AG08396 (cell line): ENCODE data around the gene CADM4.

Experiments used
- DNase-seq: peaks from one replicate; pipeline ENCODE4 v3.0.0; 2012; ENCODE audit warnings: low spot score, mixed read lengths

The CADM4 gene

DNA sequence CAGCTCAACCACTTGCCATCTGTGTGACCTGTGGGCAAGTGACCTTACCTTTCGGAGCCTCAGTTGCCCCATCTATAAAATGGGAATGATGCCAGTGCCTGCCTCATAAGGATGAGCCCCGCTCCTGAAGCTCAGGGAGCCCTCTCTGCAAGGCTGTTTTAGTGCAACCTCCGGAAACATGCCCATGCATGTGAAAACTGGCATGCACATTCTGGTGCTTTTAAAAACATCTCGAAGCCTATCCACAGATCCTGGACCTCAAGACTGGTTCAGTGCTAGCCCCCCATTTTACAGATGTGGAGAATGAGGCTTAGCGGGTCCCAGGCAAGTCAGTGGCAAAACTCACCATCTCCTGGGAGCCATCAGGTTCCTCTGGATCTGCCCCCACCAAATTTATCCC, 5.6 kb downstream of the CADM4 start:
- DNase-seq = no peak

DNA sequence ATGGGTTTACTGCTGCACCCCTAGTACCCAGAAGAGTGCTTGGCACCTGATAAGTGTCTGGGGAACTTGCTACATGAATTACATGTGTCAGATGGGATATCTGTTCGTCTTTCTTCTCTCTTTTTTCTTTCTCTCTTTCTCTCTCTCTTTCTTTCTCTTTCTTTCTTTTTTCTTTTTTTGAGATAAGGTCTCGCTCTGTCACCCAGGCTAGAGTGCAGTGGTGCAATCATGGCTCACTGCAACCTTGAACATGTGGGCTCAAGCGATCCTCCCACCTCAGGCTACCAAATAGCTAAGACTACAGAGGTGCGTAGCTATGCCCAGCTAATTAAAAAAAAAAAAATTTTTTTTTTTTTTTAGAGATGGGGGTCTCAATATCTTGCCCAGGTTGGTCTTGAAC, 6.1 kb downstream of the CADM4 start:
- no peak for DNase-seq

DNA sequence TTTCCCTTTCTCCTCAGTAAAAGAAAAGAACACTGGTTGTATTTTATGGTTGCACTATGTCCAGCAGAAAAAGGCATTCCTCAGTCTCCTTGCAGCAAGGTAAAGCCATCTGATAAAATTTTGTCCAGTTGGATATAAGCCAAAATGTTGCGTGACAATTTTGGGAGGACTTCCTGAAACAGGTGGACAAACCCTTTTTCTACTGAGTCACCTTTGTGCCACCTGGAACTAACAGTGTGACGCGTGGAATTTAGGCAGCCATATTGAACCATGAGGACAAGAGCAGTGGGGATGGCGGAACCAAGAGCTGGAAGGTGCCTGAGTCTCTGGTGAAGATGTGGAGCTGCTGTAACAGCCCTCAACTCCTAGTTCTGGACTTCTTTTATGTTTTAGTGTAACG, 8.2 kb downstream of the CADM4 start:
- no peak for DNase-seq

GRCh38 chr19:43628646-43629326, 10.9 kb downstream of the CADM4 start:
- DNase-seq = no peak

DNA sequence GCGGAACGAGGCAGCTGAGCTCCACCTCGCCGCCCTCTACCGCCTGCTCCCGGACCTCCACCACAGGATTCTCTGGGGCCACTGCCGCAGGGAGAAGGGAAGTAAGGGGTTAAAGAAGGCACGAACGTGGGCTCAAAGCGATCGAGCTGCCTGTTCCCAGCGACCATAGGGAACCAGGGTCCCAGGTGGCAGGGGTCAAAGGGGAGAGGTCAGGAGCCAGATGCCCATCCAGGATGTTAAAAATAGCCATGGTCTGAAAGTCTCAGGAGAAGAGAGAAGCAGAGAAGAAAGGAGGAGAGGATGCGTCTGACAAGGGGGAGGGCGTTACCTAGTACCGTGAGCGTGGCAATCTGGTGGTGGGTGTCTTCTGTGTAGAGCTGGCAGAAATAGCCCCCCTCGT, 12.8 kb downstream of the CADM4 start:
- no peak for DNase-seq

DNA sequence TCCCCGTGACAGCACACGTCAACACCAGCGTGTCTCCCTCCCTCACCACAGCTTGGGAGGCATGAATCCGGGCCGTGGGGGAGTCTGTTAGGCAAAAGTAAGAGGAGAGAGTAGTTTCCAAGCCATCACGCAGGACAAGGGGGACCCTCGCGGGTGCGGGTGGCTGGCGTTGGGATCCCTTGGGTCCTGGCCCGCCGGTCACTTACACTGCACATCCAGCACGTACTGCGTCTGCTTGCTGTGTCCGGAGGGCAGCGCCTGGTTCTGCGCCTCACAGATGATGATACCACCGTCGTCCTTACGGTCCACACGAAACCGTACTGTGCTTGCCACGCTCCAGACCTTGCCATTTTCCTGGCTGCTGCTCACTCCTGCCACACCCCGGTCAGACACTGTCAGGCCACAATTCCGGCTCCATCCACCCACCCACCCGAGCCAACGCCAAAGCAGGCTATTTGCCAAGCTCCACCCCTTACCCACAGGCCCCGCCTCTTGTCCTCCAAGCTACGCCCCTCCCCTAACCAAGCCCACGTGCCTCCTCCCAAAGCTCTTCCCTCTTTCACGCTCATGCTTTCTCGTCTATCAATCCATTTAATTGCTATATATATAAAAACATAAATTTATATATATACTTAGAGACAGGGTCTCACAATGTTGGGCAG, 13.6 kb downstream of the CADM4 start:
- no peak for DNase-seq

GRCh38 chr19:43624933-43625332, 14.7 kb downstream of the CADM4 start:
- no peak for DNase-seq

DNA sequence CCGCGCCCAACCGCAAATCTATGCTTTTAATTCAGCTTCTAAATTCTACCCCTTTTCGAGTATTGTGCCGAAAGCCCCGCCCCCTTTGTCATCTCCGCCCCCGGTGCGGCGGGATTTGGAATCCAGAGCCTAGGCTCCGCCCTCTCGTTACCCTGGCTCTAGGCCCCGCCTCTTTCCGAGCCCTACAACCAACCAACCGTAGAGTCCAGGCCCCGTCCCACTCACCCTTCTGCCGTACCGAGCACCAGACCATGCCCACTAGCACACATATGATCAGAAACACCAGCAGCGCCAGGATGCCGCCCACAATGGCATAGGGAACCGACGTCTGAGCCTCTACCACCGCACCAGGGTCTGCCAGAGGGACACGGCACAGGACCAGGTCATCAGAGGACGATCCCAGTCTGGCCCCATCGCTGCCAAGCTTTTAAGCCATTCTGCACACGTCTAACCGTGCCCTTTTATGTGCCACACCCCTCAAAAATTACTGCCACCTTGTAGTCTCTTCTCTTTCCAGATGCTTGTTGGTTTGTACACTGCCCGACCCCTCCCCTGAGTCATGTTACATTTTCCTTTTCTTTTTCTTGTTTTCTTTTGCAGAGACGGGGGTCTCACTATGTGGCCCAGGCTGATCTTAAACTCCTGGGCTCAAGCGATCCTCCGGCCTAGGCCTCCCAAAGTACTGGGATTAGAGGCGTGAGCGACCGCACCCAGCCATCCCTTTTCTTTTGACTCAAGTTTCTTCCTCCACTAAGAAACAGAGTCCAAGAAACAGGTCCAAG, 15.6 kb downstream of the CADM4 start:
- DNase-seq = no peak

DNA sequence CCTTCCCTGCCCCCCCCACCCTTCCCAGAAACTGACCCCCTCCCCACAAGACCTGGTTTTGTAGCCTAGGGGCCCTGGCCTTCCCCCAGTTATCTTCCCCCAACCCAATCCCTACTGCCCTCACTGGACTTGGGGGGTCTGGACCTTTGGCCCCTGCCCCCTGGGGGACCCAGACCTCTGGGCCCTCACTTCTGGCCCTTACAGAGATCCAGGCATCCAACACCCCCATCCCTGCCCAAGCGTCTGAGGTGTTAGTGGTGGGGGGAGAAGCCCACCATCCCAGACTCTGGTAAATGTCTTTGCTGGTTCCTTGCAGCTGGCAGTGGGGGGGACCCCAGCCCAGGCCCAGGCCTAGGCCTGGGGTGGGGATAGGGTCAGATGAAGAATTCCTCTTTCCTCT, 16.7 kb downstream of the CADM4 start:
- no peak for DNase-seq

- DNase-seq = no peak
Observed at GRCh38 chr19:43622070-43622469, 17.6 kb downstream of the CADM4 start.

- DNase-seq = no peak
Observed at GRCh38 chr19:43620061-43621001, 19.3 kb downstream of the CADM4 start.

DNA sequence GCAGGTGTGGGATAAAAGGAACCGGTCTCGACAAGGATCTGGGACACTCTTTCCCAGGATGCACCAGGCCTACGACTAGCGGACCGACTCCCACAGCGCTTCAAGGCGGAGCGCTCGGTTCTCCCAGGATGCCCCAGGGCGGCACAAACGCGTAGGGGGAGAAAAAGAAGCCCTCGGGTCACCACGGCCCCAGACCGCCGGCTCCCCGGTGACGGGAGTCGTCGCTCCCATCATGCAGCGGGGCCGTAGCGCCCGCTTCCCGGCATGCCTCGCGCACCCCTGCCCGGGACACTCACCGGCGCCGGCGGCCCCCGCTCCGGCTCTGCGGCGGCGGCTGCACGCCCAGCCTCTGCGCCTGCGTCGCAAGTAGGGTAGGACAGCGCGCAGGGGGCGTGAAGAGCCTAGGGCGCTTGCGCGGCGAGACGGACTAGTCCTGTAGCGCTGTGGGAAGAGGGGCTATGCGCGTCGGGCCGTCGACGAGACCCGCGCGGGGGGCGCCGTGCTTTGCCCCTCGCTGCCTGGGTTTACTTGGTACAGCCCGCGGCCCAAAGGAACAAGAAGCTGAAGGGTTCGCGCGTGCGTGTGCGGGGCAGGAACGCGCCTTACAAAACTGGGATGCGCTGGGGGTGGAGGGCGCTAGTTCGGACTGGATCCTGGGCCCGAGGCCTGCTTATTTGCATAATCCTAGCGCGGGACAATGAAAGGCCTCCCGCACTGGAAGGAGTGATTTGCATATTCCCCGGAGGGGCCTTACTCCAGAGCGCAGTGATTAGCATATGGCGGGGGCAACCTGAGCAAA, 20.2 kb downstream of the CADM4 start, which contains the start of gene ZNF428:
Gene ZNF428 (minus strand): TSS at position 368 of the 799 bp plus-strand sequence. CDS start 5,325 bp downstream, outside the sequence.
- peak; percentile 97 for DNase-seq

- peak; percentile 46 for DNase-seq
Observed at GRCh38 chr19:43618921-43619261, 20.8 kb downstream of the CADM4 start.

DNA sequence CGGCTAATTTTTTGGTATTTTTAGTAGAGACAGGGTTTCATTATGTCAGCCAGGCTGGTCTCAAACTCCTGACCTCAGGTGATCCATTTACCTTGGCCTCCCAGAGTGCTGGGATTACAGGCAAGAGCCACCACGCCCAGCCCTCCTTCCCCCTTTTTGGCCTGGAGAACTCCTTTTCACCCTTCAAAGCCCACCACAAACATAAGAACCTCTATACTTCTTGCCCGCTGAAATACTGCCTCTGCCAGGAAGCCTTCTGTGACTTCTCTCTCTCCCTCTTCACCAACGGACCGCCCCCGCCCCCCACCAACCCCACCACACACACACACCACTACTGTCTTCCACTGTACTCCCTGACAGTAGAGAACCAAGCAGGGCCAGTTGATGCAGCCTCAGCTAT, 22.7 kb downstream of the CADM4 start:
- no peak for DNase-seq

DNA sequence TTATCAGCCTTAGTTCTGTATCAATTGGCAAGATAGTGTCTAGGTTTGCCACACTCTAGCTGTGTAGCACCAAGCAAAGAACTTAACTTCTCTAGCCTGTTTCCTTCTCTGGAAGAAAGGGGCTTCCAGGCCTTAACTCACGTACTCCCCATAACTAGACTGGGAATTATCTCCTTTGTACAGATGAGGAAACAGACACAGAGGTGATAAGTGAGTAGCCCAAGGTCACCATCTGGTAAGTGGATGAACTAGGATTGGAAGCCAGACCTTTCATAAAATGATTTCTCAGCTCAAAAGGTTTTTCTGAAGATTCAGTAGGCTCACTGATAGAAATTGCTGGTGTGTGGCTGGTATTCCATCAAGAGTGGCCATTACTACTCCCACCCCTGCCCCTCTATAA, 23.3 kb downstream of the CADM4 start:
- no peak for DNase-seq

DNA sequence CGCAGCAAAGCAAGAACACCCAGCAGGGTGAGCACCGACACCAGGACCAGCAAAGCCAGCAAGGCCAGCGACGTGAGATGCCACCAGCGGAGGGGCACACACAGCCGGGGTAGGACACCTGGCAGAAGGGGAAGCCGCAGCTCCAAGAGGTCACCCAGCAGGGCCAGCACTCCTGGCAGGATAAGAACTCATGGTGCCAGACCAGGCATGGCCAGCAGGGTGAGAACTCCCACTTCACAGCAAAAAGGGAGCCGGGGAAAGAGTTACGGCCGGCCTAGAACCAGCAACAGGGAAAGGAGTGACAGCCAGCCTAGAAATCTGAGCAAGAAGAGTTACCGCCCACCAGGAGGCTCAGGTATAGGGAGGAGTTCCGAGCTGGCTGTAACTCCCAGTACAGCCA, 27.3 kb downstream of the CADM4 start:
- DNase-seq = no peak

DNA sequence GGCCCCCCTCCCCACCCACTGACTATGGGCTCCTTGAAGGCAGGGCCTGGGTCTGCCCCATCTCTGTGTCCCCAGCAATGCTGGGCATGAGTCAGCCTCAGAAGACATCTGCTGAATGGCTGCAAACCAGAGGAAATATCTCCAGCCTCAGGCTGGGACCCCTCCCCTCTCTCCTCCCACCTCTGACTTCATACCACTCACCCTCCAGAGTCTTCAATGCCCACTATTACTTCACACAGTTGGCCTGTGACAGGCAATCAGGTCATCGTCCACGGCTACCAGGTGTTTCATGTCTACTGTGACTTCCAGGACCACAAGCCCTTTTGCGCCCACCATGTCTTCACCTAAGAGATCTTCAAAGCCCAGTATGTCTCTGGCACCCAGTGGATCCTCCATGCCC, 27.9 kb downstream of the CADM4 start, which contains the start of gene SRRM5:
Gene SRRM5 (plus strand): TSS at position 301 of the 400 bp plus-strand sequence. CDS start 34 bp downstream, at position 335.
- DNase-seq = no peak

DNA sequence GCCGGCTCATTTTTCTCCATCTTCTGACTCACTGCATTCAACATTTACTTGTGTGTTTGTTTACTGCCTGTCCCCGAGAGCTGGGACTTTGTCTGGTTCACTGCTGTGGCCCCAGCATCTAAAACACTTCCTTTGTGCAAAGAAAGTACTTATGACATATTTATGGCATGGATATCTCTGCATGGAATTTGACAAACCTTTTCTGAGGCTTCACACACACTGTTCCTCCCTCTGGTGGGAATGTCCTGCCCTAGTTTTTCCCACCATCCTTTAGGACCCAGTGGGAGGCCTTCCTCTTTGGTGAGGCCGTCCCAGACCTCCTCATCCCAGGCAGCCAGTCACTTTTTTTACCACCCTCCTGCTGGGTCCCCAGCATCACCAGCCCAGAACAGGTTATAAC, 29.2 kb downstream of the CADM4 start:
- DNase-seq = no peak

GRCh38 chr19:43609872-43610271, 29.8 kb downstream of the CADM4 start:
- DNase-seq = no peak

- DNase-seq = no peak
Observed at GRCh38 chr19:43607238-43608205, 32.1 kb downstream of the CADM4 start.
